Caco-2 (cell line): ENCODE data around the gene LAMP1. TPM values are rescaled to one million over a fixed set of nuclear protein-coding genes. Genes with fewer than 3 reads are reported as not detected.

Experiments used
- BruUV-seq: library from RNA; stranded (reverse); fragments of 400-500 nt; replicated peaks from 2 replicates; lab custom pipeline; 2021; lab: Mats Ljungman, UMichigan
- CTCF ChIA-PET: fragments of 300-600 bp; sonication (Branson Sonifier 250); formaldehyde crosslinking; loops from one replicate; lab custom pipeline; 2022; ENCODE audit warnings: antibody characterized with exemption; lab: Charles Lee
- POLR2A ChIA-PET: fragments of 300-600 bp; sonication (Branson Sonifier 250); formaldehyde crosslinking; loops from one replicate; lab custom pipeline; 2022; ENCODE audit warnings: antibody characterized with exemption; lab: Charles Lee
- DNase-seq, 2 experiments: peaks; one replicate each; pipeline versions ENCODE4 v3.0.0 to v3.0.0-alpha.2; 2020 to 2022
- H3K27me3 ChIP-seq: replicated peaks from 2 replicates; pipeline ENCODE4 v1.6.0; 2011; ENCODE audit warnings: low read length; ENCODE audit not compliant: control insufficient read depth, insufficient read depth
- H3K36me3 ChIP-seq: 2 replicates; pipeline ENCODE4 v1.5.1; 2011; ENCODE audit warnings: low read length; ENCODE audit not compliant: control insufficient read depth, insufficient read depth
- H3K4me1 ChIP-seq: fragments of 250-450 bp; sonication (Bioruptor Pico); 2 replicates; pipeline ENCODE4 v1.5.1; 2020; ENCODE audit warnings: mild to moderate bottlenecking
- H3K4me3 ChIP-seq: 2 replicates; pipeline ENCODE4 v1.5.1; 2011; ENCODE audit warnings: low read depth, mild to moderate bottlenecking, control low read depth, low read length
- H3K9me3 ChIP-seq: fragments of 250-450 bp; sonication (Bioruptor Pico); 2 replicates; pipeline ENCODE4 v1.5.1; 2020; ENCODE audit warnings: mild to moderate bottlenecking, moderate library complexity
- H3K27ac Mint-ChIP-seq: one replicate; pipeline ENCODE4 v1.8.0; 2022; ENCODE audit warnings: mixed read lengths; ENCODE audit not compliant: unreplicated experiment
- H3K27me3 Mint-ChIP-seq: one replicate; pipeline ENCODE4 v1.8.0; 2022; ENCODE audit warnings: mixed read lengths; ENCODE audit not compliant: insufficient read depth, unreplicated experiment
- H3K36me3 Mint-ChIP-seq: one replicate; pipeline ENCODE4 v1.8.0; 2022; ENCODE audit warnings: mild to moderate bottlenecking, mixed read lengths; ENCODE audit not compliant: insufficient read depth, unreplicated experiment
- H3K4me1 Mint-ChIP-seq: one replicate; pipeline ENCODE4 v1.8.0; 2022; ENCODE audit warnings: low read depth, mixed read lengths; ENCODE audit not compliant: unreplicated experiment
- H3K4me3 Mint-ChIP-seq: one replicate; pipeline ENCODE4 v1.8.0; 2022; ENCODE audit warnings: mild to moderate bottlenecking, moderate library complexity, mixed read lengths; ENCODE audit not compliant: unreplicated experiment
- H3K9me3 Mint-ChIP-seq: one replicate; pipeline ENCODE4 v1.8.0; 2022; ENCODE audit warnings: mixed read lengths; ENCODE audit not compliant: unreplicated experiment
- intact Hi-C: fragments of 100-400 bp; cut with micrococcal nuclease; formaldehyde crosslinking; loops from one replicate; pipeline ENCODE4 v1.10.0; 2022; ENCODE audit not compliant: unreplicated experiment
- total RNA-seq: library from RNA; stranded (reverse); gene quantifications from 2 replicates; pipeline ENCODE4 v1.2.3, GENCODE V29; 2022
- TF ChIP-seq, protein P1 (sequence below), 2 experiments: fragments of 200-600 bp in 1 of 2; IDR thresholded peaks; 1 replicate in 1 of 2; 2 replicates in 1 of 2; pipeline versions ENCODE4 v1.5.1 to v1.8.0; 2011 to 2022; ENCODE audit warnings: antibody characterized with exemption in 1 of 2, control low read depth in 1 of 2, inconsistent platforms in 1 of 2, low read depth in 1 of 2, low read length in 1 of 2, mild to moderate bottlenecking in 1 of 2, moderate library complexity in 1 of 2; ENCODE audit not compliant: insufficient read depth in 1 of 2, severe bottlenecking in 1 of 2, unreplicated experiment in 1 of 2

The LAMP1 gene
- total RNA-seq, 1 experiment from 2014 or later: 244 TPM

DNA sequence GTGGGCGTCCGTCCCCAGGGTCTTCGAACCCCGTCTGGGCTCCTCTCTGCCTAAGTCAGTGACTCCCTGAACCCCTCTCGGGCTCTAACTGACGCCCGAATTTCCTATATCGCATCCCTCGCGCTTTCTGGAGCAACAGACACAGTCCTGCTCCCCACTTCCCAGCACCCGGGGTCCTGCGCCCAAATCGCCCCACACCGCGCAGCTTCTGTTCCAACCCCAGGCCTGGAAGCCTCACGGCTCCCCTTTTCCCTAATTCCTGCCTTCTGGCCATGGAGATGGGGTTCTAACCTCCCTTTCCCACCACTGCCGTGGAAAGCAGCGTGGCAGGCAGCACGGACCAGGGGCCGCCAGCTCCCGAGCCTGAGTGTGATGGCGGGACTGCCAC is 68.5 kb downstream of the LAMP1 start:
- Histone ChIP-seq H3K9me3 (no peaks in the 10 kb centered on the region; the same call in 1 of the 2 replicates), H3K4me1 (no peaks in the 10 kb centered on the region), H3K27me3 (no peaks in the 10 kb centered on the region), H3K36me3 (no peaks in the 10 kb centered on the region), H3K4me3 (no peak overlapping the region)
- H3K36me3 Mint-ChIP-seq: peaks cover 26% of the 10 kb centered on the region
- CTCF ChIA-PET: no interaction called here
- H3K4me1 Mint-ChIP-seq: peaks cover 8% of the 10 kb centered on the region
- peak overlapping the region; percentile 55 for H3K4me3 Mint-ChIP-seq
- POLR2A ChIA-PET: interaction anchor here (0.6 kb wide), 1 partner anchor 156 kb away, joined by 5 read pairs; the partner anchor contains the start of gene CUL4A
- no TSS peak for BruUV-seq
- no peaks in the 10 kb centered on the region for H3K9me3 Mint-ChIP-seq
- TF ChIP-seq, protein P1, sequence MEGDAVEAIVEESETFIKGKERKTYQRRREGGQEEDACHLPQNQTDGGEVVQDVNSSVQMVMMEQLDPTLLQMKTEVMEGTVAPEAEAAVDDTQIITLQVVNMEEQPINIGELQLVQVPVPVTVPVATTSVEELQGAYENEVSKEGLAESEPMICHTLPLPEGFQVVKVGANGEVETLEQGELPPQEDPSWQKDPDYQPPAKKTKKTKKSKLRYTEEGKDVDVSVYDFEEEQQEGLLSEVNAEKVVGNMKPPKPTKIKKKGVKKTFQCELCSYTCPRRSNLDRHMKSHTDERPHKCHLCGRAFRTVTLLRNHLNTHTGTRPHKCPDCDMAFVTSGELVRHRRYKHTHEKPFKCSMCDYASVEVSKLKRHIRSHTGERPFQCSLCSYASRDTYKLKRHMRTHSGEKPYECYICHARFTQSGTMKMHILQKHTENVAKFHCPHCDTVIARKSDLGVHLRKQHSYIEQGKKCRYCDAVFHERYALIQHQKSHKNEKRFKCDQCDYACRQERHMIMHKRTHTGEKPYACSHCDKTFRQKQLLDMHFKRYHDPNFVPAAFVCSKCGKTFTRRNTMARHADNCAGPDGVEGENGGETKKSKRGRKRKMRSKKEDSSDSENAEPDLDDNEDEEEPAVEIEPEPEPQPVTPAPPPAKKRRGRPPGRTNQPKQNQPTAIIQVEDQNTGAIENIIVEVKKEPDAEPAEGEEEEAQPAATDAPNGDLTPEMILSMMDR (IDR thresholded peaks at IDR 0.05; ENCODE audit: insufficient read depth in 1 of 2, low read depth in 1 of 2, low read length in 1 of 2, severe bottlenecking in 1 of 2, unreplicated experiment in 1 of 2): no peak
- H3K27ac Mint-ChIP-seq: peak overlapping the region; percentile 60
- no peak for DNase-seq
- intact Hi-C loops: no loop called here
- no peaks in the 10 kb centered on the region for H3K27me3 Mint-ChIP-seq

DNA sequence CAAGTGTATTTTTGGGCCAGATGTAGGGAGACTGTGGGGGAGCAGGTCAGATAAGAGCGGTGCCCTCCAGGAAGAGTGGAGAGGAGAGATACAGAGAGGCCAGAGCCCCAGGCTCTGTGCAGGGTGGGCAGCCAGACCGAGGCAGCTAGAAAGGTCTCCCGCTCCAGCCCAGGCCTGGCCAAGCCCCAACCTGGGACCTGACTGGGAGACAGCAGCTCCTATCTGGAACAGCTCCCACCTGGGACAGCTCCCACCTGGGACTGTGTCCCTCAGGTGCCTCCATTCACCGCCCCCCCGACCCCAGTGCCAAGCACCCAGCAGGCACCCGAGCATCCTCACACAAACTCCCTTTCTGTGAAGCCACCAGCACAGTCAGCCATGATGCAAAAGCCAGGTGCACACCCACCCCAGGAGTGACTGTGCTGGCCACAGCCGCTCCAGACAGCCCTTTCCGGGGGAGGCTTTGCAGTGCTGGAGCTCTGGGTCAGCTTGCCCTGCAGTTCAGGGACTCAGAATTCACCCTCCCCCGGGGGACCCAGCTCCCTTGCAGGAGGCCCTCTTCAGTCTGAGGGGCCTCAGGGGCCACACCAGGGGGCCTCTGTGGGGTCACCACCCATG is 69.0 kb downstream of the LAMP1 start:
- Histone ChIP-seq H3K9me3 (no peaks in the 10 kb centered on the region; the same call in 1 of the 2 replicates), H3K4me3 (no peak overlapping the region), H3K36me3 (no peaks in the 10 kb centered on the region), H3K4me1 (no peaks in the 10 kb centered on the region), H3K27me3 (no peaks in the 10 kb centered on the region)
- Mint-ChIP-seq H3K27ac (peak overlapping the region; percentile 60), H3K36me3 (peaks cover 26% of the 10 kb centered on the region), H3K9me3 (no peaks in the 10 kb centered on the region), H3K4me3 (peak overlapping the region; percentile 55), H3K27me3 (no peaks in the 10 kb centered on the region), H3K4me1 (peaks cover 8% of the 10 kb centered on the region)
- TF ChIP-seq, protein P1 (IDR thresholded peaks at IDR 0.05; ENCODE audit: insufficient read depth in 1 of 2, low read depth in 1 of 2, low read length in 1 of 2, severe bottlenecking in 1 of 2, unreplicated experiment in 1 of 2): no peak
- DNase-seq: no peak
- no TSS peak for BruUV-seq
- CTCF ChIA-PET: no interaction called here
- intact Hi-C loops: no loop called here
- POLR2A ChIA-PET: no interaction called here

DNA sequence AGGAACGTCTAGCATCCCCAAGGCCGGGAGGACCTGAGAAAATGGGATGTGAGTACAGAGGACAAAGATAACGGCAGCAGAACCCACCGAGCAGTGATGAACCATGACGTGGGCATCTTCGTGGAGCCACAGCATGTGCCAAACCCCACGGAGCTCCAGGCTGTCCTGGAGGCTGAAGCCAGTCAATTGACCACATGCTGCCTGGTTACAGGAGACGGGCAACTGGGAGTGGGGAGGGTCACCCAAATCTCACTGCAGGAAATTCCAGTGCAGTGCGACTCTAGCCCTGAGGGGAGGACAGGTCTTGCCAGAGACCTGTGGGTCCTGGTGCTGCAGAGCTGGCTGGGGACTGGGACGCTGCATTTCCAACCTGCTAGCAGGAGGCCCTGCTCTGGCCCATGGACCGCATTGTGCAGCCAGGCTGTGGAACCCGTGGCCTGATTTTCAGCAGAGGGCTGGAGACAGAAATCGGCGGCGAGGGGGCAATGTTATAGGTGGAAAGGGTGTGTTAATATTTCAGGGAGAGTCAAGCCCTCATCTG is 70.1 kb downstream of the LAMP1 start:
- no peaks in the 10 kb centered on the region; the same call in 1 of the 2 replicates for H3K9me3 ChIP-seq
- intact Hi-C loops: no loop called here
- H3K4me1 ChIP-seq: no peaks in the 10 kb centered on the region
- ChIA-PET POLR2A (no interaction called here), CTCF (no interaction called here)
- H3K36me3 ChIP-seq: no peaks in the 10 kb centered on the region
- DNase-seq: no peak
- H3K4me3 Mint-ChIP-seq: no peak overlapping the region
- no peaks in the 10 kb centered on the region for H3K27me3 Mint-ChIP-seq
- no peak overlapping the region for H3K4me3 ChIP-seq
- H3K9me3 Mint-ChIP-seq: no peaks in the 10 kb centered on the region
- peaks cover 32% of the 10 kb centered on the region for H3K36me3 Mint-ChIP-seq
- TF ChIP-seq, protein P1 (IDR thresholded peaks at IDR 0.05; ENCODE audit: insufficient read depth in 1 of 2, low read depth in 1 of 2, low read length in 1 of 2, severe bottlenecking in 1 of 2, unreplicated experiment in 1 of 2): no peak
- TSS peak; percentile 46 for BruUV-seq
- no peaks in the 10 kb centered on the region for H3K27me3 ChIP-seq
- H3K27ac Mint-ChIP-seq: no peak overlapping the region
- peaks cover 8% of the 10 kb centered on the region for H3K4me1 Mint-ChIP-seq
